Frontal cortex (tissue), 4 donors: ENCODE data around the gene SLC44A1. TPM values are rescaled to one million over a fixed set of nuclear protein-coding genes. Genes with fewer than 3 reads are reported as not detected.

Source experiments
- DNase-seq, 2 donors: peaks; one replicate each; pipeline ENCODE4 v3.0.0; 2012; ENCODE audit warnings: low spot score in 2 of 2
- FAIRE-seq: peaks from 2 replicates; lab custom pipeline; 2012; peaks lifted over from hg19 to GRCh38; lab: Jason Lieb, UNC
- total RNA-seq: library from RNA; depleted of rRNA; stranded (reverse); fragments of >200 nt; gene quantifications from one replicate; pipeline ENCODE4 v1.2.3, GENCODE V29; 2014
- donor health status: control.
- donor health status: control.
- donor health status: control.

The SLC44A1 gene
- total RNA-seq, 1 donor from 2014 or later, result 38.7 TPM

DNA sequence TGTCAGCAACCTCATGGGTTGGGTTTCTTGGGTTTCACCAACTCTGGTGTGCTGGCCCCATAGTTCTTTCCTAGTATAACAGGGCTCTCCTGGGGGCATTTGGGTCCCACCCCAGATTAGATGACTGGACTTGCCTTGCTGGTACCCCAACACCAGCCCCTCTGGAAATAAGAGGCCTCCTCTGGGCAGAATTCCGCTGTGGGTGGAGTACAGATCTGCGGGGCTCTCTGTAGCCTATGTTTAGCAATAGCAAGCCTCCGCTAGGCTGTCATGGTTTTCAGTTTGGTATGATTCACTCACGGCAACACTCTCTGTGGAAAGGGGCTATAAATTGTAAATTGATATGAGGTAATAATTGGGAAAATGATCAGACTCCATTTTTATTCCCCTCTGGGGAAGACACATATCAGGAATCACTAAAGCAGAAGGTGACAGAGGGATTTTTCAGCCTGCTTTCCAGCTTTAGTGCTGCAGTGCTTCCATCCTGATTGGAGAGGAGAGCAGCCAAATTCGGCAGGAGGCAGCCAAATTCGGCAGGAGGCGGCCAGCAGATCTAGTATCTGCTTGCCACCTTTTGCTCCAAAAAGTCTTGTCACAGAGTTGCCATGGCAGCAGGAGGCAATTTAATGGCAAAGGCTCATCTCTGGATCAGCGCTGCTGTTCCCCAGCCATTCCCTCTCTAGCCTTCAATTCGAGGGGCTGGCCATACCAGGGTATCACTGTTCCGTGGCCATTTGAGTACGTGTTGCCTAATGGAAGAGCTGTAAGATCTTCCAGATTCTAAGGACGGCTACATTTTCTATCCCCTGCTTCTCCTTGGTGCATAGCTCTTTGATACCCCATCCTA is 84.6 kb downstream of the SLC44A1 start:
- DNase-seq, result no peak
- no peak for FAIRE-seq

DNA sequence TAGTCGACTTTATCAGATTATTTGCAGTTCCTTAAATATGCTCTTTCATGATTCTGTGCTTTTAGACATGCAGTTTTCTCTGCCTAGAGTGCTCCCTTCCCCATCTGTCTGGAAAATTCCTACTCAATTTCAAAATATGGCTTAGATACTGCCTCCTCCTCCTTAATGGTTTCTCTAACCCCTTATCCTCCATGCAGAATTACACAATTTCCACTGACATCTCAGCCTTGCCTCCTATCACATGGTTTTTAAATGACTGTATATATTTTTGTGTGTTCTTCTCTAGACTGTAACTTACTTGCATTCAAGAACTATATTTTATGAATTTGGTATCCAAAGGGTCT is 85.2 kb downstream of the SLC44A1 start:
- no peak for FAIRE-seq

DNA sequence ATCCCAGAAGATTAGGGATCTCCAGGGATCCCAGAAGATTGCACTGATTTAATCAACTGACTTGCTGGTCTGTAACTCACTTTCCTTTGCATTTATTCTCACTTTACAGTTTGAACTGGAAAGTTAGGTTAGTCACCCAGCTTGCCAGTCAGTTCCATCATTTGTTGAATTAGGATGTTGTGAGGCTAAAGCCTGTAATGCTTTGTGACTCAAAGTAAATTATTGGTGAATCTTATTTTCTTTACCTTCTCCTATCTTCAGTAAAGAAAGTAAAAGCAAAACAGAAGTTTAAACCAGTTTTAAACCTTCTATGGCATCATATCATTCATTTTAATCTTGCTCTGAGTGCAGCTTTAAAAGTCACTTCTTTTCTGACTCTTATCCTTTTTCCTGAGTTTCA is 85.8 kb downstream of the SLC44A1 start:
- no peak for FAIRE-seq

More for the DNA sequence above, 85.2 kb downstream of the SLC44A1 start:
- no peak for DNase-seq

DNA sequence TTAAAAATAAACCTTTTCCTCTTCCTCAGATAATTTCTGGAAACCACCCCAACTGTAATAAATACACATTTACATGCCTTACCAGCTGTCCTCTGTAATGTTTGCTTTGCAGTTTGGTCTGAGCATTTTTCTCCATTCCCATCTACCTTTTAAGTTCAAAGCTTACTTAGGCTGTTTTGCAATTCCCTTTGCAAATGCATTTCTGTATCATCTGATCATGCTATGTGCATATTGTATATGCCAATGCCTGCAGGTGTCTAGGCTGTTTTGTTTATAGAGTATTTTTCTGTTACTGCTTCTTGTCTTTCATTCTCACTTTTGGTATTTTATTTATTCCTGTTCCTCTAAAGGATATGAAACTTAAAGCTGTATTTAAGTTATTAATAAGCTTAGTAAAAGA is 86.3 kb downstream of the SLC44A1 start:
- no peak for FAIRE-seq
- DNase-seq, result no peak

More for the DNA sequence above, 85.8 kb downstream of the SLC44A1 start:
- DNase-seq, result no peak

DNA sequence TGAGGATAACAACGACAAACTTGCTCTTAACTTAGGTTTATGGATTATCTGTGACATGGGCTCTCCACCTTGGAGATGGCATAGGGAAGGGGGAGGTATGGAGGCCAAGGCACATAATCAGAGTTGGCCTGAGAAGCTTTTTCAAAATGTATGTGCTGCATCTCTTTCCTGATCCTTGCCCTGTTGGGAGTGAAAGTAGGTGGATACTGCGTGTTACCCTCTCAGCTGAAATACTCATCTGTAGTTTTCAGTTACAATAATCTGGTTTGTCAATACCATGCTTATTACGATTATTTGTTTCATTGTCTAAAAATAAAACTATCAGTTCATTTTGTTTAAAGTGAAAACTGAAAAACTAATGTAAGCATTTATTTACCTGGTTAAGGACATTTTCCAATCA is 86.7 kb downstream of the SLC44A1 start:
- FAIRE-seq, result no peak
- no peak for DNase-seq

DNA sequence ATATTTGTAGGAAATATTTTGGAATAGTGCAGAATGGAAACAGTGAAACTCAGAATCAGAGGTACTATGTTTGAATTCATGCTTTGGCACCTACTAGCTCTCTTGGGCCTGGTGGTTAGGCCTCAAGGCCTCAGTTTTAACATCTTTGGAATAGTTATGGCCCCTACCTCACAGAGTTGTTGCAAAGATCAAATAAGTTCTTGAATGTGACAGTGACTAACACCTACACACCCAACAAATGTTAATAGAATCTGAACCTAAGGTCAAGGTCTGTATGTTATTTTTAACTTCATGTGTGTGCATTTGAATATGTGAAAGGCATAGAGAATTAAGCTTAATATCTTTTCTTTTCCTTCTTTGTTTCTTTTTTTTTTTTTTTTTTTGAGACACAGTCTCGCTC is 87.3 kb downstream of the SLC44A1 start:
- no peak for FAIRE-seq

DNA sequence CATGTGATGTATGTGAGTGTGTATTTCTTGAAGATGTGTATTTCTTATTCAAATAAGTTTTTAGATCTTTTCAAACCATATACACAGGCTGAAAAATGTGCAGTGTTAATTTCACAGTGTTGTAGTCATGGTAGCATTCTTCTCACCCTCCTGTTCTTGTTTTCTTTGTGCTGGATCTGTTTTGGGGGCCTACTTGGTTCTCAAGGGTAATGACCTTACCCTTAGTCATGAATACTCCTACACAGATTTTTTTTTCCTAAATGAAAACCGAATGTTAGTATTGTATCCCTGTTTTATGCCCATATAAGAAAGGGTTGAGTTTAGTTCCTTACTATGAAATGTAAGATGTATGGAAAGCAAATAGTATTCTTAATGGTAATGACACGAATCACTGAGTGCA is 88.0 kb downstream of the SLC44A1 start:
- FAIRE-seq, result no peak

More for the DNA sequence above, 87.3 kb downstream of the SLC44A1 start:
- no peak for DNase-seq

DNA sequence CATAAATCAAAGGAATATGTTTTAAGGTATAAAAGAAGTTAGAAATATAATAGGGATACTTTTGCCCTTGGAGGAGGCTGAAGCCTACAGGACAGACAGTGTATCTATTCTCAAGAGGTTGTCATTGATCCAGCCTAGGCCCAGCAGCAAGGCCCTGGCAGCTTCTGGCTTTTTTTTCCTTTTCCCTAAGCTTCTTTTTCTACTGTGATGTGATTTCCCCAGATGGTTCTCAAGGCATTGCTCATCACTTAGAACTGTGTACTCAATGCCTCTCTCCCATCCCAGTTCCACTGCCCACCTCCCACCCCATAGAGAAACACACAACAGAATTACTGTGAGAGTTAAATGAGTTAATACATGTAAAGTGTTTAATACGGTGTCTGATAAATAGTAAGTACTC is 88.6 kb downstream of the SLC44A1 start:
- DNase-seq (no peak), FAIRE-seq (no peak)

More for the DNA sequence above, 88.0 kb downstream of the SLC44A1 start:
- DNase-seq, result no peak

DNA sequence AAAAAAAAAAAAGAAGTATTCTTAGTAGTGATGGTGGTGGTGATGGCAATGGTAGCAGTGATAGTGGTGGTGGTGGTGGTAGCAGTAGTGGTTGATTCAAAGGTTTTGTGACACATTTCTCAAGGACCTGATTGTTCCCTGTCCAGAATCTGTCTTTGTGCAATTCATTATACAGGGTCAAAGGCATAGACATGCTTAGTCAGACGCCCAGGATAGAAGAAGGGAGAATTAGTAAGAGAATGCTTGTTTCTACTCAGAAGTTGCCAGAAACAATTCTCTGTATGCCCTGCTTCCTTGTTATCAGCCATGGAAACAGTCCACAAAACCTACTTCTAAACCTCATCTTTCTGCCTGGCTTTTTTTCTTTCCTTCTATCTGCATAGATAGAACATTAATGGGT is 89.4 kb downstream of the SLC44A1 start:
- no peak for FAIRE-seq
- no peak for DNase-seq

DNA sequence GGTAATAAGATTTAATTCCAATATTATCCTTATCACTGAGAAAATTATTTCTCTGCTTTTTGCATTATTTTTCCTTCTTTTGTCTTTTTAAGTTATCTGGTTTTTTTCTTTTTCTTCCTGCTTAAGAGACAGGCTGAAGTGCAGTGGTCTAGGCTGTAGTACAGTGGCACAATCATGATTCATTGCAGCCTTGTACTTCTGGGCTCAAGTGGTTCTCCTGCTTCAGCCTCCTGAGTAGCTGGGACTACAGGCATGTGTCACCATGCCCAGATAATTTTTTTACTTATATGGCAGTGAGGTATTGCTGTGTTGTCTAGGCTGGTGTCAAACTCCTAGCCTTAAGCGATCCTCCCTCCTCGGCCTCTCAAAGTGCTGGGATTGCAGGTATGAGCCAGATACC is 93.9 kb downstream of the SLC44A1 start:
- FAIRE-seq, result no peak

DNA sequence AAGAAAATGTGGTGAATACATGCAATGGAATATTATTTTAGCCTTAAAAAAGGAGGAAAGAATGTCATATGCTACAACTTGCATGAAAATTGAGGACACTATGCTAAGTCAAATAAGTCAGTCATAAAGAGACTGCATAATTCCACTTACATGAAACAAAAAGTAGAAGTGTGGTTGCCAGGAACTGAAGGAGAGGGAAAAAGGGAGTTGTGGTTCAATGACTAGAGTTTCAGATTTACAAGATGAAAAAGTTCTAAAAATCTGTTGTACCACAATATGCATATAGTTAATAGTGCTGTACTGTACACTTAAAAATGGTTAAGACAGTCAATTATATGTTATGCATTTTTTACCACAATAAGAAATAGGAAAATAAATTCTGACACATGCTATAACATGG is 95.4 kb downstream of the SLC44A1 start:
- no peak for DNase-seq
- FAIRE-seq, result no peak

More for the DNA sequence above, 93.9 kb downstream of the SLC44A1 start:
- DNase-seq, result no peak

DNA sequence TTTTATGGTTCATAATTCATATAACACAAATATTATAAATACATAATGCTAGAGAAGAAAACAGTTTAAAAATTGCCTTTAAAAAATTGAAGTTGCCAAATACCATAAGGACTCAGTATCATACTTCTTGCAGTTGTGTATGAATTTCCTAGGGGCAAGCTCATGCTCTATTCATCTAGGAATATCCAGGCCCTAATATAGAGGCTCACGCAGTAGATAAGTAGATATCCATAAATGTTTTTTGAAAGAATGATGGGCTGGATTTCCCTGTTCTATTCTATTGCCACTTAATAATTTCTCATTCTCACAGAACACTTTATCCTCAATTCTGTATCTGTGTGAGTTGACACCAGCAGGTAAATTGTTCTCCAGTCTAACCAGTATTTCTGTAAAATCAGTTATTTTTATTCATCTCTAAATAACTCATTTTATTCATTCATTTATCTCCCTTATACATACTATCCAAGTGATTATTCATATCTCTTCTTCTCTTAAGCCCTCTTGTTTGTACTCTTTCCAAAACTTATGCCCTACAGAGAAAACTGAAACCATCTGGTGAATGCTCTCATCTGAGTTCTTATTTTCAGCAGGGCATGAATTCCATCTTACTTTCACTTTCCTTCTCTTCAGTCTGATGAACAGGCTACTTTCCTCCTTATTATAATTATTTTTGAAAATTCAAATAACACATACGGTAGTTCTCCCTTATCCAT is 97.1 kb downstream of the SLC44A1 start:
- DNase-seq, result no peak

DNA sequence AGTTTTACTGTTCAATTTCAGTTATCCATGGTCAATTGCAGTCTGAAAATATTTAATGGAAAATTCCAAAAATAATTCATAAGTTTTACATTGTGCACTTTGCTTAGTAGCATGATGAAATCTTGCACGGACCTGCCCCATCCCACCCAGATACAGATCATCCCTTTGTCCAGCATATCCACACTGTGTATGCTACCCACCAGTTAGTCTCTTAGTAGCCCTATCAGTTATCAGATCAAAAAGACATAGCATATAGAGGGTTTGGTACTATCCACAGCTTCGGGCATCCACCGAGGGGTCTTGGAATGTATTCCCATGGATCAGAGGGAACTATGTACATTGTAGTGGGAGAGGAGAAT is 97.7 kb downstream of the SLC44A1 start:
- DNase-seq (no peak), FAIRE-seq (no peak)

More for the DNA sequence above, 97.1 kb downstream of the SLC44A1 start:
- FAIRE-seq, result no peak

DNA sequence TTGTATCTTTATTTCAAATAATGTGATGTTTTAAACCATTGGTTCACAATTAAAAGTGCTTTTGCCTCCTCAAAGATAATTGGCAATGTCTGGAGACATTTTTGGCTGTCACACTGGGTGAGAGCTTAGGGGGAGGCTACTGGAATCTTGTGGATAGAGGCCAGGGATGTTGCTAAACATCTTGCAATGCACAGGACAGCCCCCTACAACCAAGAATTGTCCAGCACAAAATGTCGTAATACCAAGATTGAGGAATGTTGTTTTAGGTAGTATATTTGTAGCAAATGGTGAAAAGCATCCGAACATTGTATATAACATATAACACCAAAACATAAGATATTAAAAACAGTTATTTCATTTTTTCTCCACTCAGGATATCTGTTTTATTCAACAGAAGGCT is 99.8 kb downstream of the SLC44A1 start:
- no peak for FAIRE-seq

DNA sequence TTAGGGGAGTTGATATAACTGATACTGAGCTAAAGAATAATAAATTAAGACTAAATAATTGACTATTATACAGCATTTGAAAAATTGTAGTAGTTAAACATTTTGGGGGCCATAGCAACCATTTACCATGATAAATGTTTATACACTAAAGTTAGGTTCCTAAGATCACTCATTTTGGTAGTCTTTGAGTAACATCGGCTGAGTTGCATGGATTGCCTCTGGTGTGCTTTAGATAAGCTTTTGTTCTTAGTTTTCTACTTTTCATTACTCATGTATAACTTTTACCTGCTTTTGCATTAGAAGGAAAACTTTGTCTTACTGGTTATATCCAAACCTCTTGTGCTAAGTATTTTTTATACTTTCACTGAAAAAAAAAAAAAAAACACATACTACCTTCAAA is 101.2 kb downstream of the SLC44A1 start:
- FAIRE-seq, result no peak

More for the DNA sequence above, 99.8 kb downstream of the SLC44A1 start:
- DNase-seq, result no peak

DNA sequence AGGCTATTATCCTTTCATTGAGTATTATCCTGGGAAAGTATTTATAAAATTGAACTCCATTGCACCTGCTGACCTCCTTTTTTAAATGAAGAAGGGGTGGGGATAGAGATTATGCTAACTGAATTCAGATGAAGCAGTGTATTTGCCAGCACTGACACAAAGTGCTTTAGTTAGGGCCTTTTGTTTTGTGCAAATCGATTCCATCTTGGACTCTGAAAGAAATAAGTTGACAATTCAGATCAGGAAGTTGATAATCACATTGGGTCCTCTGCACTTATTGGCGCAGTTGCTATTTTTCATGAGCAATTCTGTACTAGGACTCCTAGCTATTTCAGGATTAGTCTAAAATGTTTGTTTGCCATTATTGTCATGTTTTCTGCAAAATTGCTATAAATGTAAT is 101.8 kb downstream of the SLC44A1 start:
- FAIRE-seq (no peak), DNase-seq (no peak)

More for the DNA sequence above, 101.2 kb downstream of the SLC44A1 start:
- no peak for DNase-seq

DNA sequence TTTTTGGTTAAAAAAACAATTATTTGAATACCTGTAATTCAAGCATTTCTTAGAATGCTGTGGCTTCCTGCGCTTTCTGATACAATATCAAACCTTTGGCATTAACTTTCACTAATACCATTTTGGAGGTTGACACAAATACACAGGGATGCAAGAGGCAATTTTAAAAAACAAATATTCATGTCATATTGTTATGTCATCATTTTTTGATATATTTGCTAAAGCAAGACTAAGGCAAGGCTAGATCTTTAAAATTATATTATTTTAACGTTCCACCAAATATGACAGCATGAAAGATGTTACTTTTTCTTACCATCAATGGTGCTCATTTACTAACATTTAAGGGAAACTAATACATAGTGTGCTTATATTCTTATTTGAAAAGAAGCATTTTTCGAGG is 110.0 kb downstream of the SLC44A1 start:
- no peak for FAIRE-seq
- DNase-seq, result no peak

DNA sequence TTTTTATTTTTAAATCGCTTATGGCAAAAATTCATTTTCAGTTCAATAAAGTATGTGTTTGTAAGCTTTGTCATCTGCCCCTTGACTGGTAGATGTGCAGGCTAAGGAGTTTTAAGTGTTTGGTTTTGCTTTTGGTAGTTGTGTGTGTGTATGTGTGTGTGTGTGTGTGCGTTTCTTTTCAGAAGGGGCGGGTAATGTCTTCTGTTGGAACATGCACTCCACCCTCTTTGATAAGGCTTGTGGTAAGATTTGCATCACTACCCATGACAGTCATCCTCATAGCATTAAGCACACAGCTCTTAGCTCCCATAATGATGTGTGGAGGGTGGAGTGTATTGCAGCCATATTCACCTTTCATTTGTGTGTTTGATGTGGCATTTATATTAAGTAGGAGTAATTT is 111.3 kb downstream of the SLC44A1 start:
- DNase-seq (no peak), FAIRE-seq (no peak)

DNA sequence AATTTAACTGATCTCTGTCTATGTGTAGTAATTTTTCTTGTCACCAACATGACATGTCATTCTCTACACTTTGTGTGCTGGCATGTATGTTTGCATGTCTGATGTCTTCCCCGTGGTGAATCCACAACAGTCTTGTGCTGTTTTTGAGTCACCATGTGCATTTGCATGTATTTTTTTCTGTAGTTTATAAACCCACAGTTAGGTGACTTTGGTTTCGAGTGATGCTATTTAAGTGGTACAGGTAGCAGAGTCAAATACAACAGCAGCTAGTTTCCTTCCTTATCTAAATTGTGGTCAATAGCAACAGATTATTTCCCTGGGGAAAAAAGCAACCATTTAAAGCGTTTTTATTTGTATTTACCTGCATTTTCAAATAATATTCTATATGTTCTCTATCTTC is 113.5 kb downstream of the SLC44A1 start:
- FAIRE-seq, result no peak
- DNase-seq, result no peak

DNA sequence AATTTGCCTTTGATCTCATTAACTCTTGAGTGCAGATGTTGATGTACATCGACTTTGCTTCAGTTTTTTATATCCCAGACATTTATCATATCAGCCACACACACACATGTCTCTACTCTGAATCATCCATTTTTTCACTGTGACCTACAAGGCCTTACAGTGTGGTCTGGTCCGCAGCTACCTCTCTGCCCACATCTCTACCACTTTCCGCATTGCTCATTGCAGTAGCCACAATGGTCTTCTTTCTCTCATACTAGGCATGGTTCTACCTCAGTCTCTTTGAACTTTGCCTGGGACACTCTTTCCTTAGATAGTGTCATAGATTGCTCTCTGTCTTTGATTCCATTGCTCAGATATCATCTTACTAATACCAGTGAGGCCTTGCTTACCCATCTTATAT is 115.4 kb downstream of the SLC44A1 start:
- no peak for DNase-seq
- no peak for FAIRE-seq

DNA sequence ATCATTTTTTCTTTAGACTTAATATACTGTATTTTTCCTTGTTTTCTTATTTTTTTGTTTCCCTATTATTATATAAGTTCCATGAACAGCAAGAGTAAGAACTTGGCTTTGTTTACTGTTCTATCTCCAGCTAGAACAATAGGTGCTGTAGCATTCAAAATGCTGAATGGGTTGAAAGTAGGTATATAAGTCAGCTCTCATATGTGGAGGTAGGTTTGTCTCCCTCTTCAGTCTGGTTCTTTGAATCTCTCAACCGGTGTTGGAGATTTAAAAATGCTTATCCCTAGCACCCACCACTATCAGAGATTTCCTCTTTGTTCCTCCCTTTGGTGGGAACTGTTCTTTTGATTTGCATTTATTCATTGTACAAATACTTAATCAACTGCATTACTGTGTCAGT is 115.9 kb downstream of the SLC44A1 start:
- no peak for FAIRE-seq
- DNase-seq, result no peak
